GM12878 (cell line): Measurements from ENCODE around the gene ESR2. TPM values are rescaled to one million over a fixed set of nuclear protein-coding genes. Genes with fewer than 3 reads are reported as not detected.

Experiments used
- EP300 ChIP-seq, 2 experiments: fragments of 150-350 bp in 1 of 2; IDR thresholded peaks; 2 replicates each; pipeline ENCODE4 v1.6.1; 2011 to 2012; ENCODE audit warnings: low read depth in 2 of 2, low read length in 2 of 2, borderline replicate concordance in 1 of 2, improper control_type of control experiment in 1 of 2, inconsistent platforms in 1 of 2; ENCODE audit not compliant: control insufficient read depth in 1 of 2
- EZH2 ChIP-seq: IDR thresholded peaks from 2 replicates; pipeline ENCODE4 v1.6.1; 2012; ENCODE audit warnings: low read depth, mild to moderate bottlenecking, control low read depth, inconsistent platforms, low read length, borderline replicate concordance; ENCODE audit not compliant: control insufficient read depth
- NBN ChIP-seq: fragments of 450-650 bp; IDR thresholded peaks from 2 replicates; pipeline ENCODE4 v1.6.1; 2016
- RUNX3 ChIP-seq: IDR thresholded peaks from 2 replicates; pipeline ENCODE4 v1.6.1; 2012; ENCODE audit warnings: low read length, inconsistent platforms
- SPI1 ChIP-seq: IDR thresholded peaks from 2 replicates; pipeline ENCODE4 v1.6.1; 2011; ENCODE audit warnings: low read depth, mild to moderate bottlenecking, low read length, moderate library complexity, borderline replicate concordance; ENCODE audit not compliant: insufficient read depth
- TCF12 ChIP-seq: IDR thresholded peaks from 2 replicates; pipeline ENCODE4 v1.6.1; 2011; ENCODE audit warnings: low read depth, mild to moderate bottlenecking, low read length
- TCF3 ChIP-seq: IDR thresholded peaks from 2 replicates; pipeline ENCODE4 v1.6.1; 2012; ENCODE audit warnings: low read depth, mild to moderate bottlenecking, low read length, borderline replicate concordance; ENCODE audit not compliant: insufficient read depth
- ZNF622 ChIP-seq: fragments of 450-650 bp; IDR thresholded peaks from 2 replicates; pipeline ENCODE4 v1.6.1; 2017; ENCODE audit warnings: mild to moderate bottlenecking, inconsistent platforms
- polyA plus RNA-seq, 11 experiments: library from polyadenylated mRNA; depleted of rRNA in 4 of 11; unstranded in 6 of 11; stranded (reverse) in 5 of 11; fragments of >200 nt; fragmentation: Nextera tagmentation in 4 of 11; fragmentation: Illumina TruSeq in 1 of 11; extraction: Ambion mirVana in 4 of 11; extraction: Trizol in 1 of 11; gene quantifications; 1 replicate in 1 of 11; 2 replicates in 10 of 11; pipeline versions ENCODE4 v1.2.1 to v1.2.3, GENCODE V29; 2011 to 2016; ENCODE audit warnings: inconsistent platforms in 2 of 11, missing spikeins in 2 of 11, low read depth in 1 of 11
- total RNA-seq, 4 experiments: library from RNA; depleted of rRNA in 3 of 4; stranded (reverse); fragments of >200 nt in 3 of 4; fragmentation: Illumina TruSeq in 1 of 4; extraction: Trizol in 1 of 4; gene quantifications; 2 replicates each; pipeline versions ENCODE4 v1.2.1 to v1.2.3, GENCODE V29; 2013 to 2021
- TF ChIP-seq, protein P1 (sequence below): fragments of 450-650 bp; IDR thresholded peaks from 2 replicates; pipeline ENCODE4 v1.6.1; 2017; ENCODE audit warnings: mild to moderate bottlenecking, low read depth, inconsistent platforms; ENCODE audit not compliant: poor library complexity, severe bottlenecking
- TF ChIP-seq, protein P2 (sequence below): fragments of 450-650 bp; IDR thresholded peaks from 2 replicates; pipeline ENCODE4 v1.6.1; 2016; ENCODE audit warnings: mild to moderate bottlenecking
- TF ChIP-seq, protein P3 (sequence below): fragments of 450-650 bp; IDR thresholded peaks from 2 replicates; pipeline ENCODE4 v1.6.1; 2017; ENCODE audit warnings: mild to moderate bottlenecking, moderate library complexity

The ESR2 gene
- total and polyA plus RNA-seq, 10 of the 15 experiments (the other 5 are each of a cell fraction or from before 2014, with no cell fraction given): 0.29 to 2.6 (median 0.81) TPM

DNA sequence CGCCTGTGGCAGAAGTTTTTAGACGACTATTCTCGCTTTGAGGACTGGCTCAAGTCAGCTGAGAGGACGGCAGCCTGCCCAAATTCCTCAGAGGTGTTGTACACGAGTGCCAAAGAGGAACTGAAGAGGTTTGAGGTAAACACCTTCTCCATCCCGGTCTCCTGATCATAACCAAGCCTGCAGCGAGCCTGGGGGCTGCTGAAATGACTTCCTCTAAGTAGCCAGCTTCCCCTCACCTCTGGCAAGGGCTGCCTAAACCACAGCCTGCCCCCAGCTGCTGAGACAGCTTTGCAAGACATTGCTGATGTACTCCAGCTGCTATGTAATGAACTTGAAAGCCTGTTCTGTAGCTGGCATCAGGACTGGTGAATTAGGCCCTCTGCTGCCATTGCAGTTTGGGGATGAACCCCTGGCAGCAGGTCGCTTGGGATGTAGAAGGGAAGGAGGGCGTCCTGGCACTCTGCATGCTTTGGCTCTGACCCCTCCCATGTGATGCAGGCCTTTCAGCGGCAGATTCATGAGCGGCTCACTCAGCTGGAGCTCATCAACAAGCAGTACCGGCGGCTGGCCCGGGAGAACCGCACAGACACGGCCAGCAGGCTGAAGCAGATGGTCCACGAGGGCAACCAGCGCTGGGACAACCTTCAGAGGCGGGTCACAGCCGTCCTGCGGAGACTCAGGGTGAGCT is 84.6 kb downstream of the ESR2 start (continued):
- TF ChIP-seq, protein P1, sequence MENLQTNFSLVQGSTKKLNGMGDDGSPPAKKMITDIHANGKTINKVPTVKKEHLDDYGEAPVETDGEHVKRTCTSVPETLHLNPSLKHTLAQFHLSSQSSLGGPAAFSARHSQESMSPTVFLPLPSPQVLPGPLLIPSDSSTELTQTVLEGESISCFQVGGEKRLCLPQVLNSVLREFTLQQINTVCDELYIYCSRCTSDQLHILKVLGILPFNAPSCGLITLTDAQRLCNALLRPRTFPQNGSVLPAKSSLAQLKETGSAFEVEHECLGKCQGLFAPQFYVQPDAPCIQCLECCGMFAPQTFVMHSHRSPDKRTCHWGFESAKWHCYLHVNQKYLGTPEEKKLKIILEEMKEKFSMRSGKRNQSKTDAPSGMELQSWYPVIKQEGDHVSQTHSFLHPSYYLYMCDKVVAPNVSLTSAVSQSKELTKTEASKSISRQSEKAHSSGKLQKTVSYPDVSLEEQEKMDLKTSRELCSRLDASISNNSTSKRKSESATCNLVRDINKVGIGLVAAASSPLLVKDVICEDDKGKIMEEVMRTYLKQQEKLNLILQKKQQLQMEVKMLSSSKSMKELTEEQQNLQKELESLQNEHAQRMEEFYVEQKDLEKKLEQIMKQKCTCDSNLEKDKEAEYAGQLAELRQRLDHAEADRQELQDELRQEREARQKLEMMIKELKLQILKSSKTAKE: peak; percentile 21
- TF ChIP-seq, protein P2, sequence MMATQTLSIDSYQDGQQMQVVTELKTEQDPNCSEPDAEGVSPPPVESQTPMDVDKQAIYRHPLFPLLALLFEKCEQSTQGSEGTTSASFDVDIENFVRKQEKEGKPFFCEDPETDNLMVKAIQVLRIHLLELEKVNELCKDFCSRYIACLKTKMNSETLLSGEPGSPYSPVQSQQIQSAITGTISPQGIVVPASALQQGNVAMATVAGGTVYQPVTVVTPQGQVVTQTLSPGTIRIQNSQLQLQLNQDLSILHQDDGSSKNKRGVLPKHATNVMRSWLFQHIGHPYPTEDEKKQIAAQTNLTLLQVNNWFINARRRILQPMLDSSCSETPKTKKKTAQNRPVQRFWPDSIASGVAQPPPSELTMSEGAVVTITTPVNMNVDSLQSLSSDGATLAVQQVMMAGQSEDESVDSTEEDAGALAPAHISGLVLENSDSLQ: 0 out of 2 replicates have a peak, but pooled peaks have one; percentile 50
- 0 out of 2 replicates have a peak, but pooled peaks have one; percentile 20 for TF ChIP-seq NBN
- TF ChIP-seq TCF3: peak; percentile 65; the same call in 1 of the 2 replicates
- TF ChIP-seq SPI1: peak; percentile 89
- TF ChIP-seq EZH2: no peak
- TF ChIP-seq, protein P3, sequence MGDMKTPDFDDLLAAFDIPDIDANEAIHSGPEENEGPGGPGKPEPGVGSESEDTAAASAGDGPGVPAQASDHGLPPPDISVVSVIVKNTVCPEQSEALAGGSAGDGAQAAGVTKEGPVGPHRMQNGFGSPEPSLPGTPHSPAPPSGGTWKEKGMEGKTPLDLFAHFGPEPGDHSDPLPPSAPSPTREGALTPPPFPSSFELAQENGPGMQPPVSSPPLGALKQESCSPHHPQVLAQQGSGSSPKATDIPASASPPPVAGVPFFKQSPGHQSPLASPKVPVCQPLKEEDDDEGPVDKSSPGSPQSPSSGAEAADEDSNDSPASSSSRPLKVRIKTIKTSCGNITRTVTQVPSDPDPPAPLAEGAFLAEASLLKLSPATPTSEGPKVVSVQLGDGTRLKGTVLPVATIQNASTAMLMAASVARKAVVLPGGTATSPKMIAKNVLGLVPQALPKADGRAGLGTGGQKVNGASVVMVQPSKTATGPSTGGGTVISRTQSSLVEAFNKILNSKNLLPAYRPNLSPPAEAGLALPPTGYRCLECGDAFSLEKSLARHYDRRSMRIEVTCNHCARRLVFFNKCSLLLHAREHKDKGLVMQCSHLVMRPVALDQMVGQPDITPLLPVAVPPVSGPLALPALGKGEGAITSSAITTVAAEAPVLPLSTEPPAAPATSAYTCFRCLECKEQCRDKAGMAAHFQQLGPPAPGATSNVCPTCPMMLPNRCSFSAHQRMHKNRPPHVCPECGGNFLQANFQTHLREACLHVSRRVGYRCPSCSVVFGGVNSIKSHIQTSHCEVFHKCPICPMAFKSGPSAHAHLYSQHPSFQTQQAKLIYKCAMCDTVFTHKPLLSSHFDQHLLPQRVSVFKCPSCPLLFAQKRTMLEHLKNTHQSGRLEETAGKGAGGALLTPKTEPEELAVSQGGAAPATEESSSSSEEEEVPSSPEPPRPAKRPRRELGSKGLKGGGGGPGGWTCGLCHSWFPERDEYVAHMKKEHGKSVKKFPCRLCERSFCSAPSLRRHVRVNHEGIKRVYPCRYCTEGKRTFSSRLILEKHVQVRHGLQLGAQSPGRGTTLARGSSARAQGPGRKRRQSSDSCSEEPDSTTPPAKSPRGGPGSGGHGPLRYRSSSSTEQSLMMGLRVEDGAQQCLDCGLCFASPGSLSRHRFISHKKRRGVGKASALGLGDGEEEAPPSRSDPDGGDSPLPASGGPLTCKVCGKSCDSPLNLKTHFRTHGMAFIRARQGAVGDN: peak; percentile 39; the same call in 1 of the 2 replicates
- TF ChIP-seq TCF12: peak; percentile 91; the same call in 1 of the 2 replicates
- TF ChIP-seq EP300 (IDR thresholded peaks at IDR 0.05; ENCODE audit: borderline replicate concordance in 1 of 2, control insufficient read depth in 1 of 2, low read depth in 2 of 2, low read length in 2 of 2): peak; percentile 60 to 78; a peak in 2 of 4 replicates
- peak; percentile 62; the same call in 1 of the 2 replicates for TF ChIP-seq RUNX3
- no peak for TF ChIP-seq ZNF622
